Left ventricle myocardium inferior (tissue), 1 donor: ENCODE measurements around the gene FYB1. TPM values are rescaled to one million over a fixed set of nuclear protein-coding genes. Genes with fewer than 3 reads are reported as not detected.
A peak's percentile ranks its signal among the peaks of the same experiment; 100 is the strongest.

Experiments used
- DNase-seq: peaks from one replicate; pipeline ENCODE4 v3.0.0-alpha.2; 2020
- H3K27ac ChIP-seq: fragments of 200-600 bp; replicated peaks from 2 replicates; pipeline ENCODE4 v1.8.0; 2021
- H3K27me3 ChIP-seq: fragments of 200-600 bp; 2 replicates; pipeline ENCODE4 v1.8.0; 2021; ENCODE audit warnings: low read depth
- H3K36me3 ChIP-seq: fragments of 200-600 bp; 2 replicates; pipeline ENCODE4 v1.8.0; 2021
- H3K4me1 ChIP-seq: fragments of 200-600 bp; 2 replicates; pipeline ENCODE4 v1.8.0; 2021
- H3K4me3 ChIP-seq: fragments of 200-600 bp; 2 replicates; pipeline ENCODE4 v1.8.0; 2021; ENCODE audit warnings: mild to moderate bottlenecking, moderate library complexity
- H3K9me3 ChIP-seq: fragments of 200-600 bp; replicated peaks from 2 replicates; pipeline ENCODE4 v1.8.0; 2021
- CTCF ChIP-seq: fragments of 200-600 bp; IDR thresholded peaks from 2 replicates; pipeline ENCODE4 v1.8.0; 2021; ENCODE audit warnings: antibody characterized with exemption, mild to moderate bottlenecking, borderline replicate concordance
- intact Hi-C: fragments of 100-400 bp; cut with micrococcal nuclease; formaldehyde crosslinking; loops from one replicate; pipeline ENCODE4 v1.11.0; 2022
- total RNA-seq: library from RNA; stranded (reverse); fragmentation: NEBNext Ultra II Directional; extraction: Animal tissue kit (Norgen Biotek cat#: 25700); gene quantifications from one replicate; pipeline ENCODE4 v1.2.1, GENCODE V29; 2021
- donor health status: DM: no; HTN: yes; CAD: no; lungs with severe emphysema.

The FYB1 gene
- total RNA-seq, 1 donor from 2014 or later = 4.9 TPM

- no peak for DNase-seq
- no peaks in the 10 kb centered on the region for H3K9me3 ChIP-seq
- no peaks in the 10 kb centered on the region for H3K27me3 ChIP-seq
- no peaks in the 10 kb centered on the region for H3K36me3 ChIP-seq
- intact Hi-C loops = loop anchor here (5.0 kb wide), 1 partner anchor 67 kb away; no protein-coding TSS in a partner anchor
- no peak for TF ChIP-seq CTCF
- H3K4me3 ChIP-seq = no peak overlapping the region
- no peak overlapping the region for H3K27ac ChIP-seq
- H3K4me1 ChIP-seq = peaks cover 32% of the 10 kb centered on the region
Measured at GRCh38 chr5:39079147-39079546, 140.2 kb downstream of the FYB1 start.

- intact Hi-C loops = loop anchor here (5.0 kb wide), 1 partner anchor 65 kb away; no protein-coding TSS in a partner anchor
- H3K27ac ChIP-seq = peak overlapping the region; percentile 99
- no peaks in the 10 kb centered on the region for H3K36me3 ChIP-seq
- no peaks in the 10 kb centered on the region for H3K27me3 ChIP-seq
- H3K4me1 ChIP-seq = peaks cover 52% of the 10 kb centered on the region
- no peak for TF ChIP-seq CTCF
- peak overlapping the region; percentile 91 for H3K4me3 ChIP-seq
- DNase-seq = no peak
- no peaks in the 10 kb centered on the region for H3K9me3 ChIP-seq
Measured at GRCh38 chr5:39076757-39077728, 142.3 kb downstream of the FYB1 start.

- Histone ChIP-seq H3K9me3 (no peaks in the 10 kb centered on the region), H3K27me3 (no peaks in the 10 kb centered on the region), H3K4me1 (peaks cover 60% of the 10 kb centered on the region), H3K4me3 (peak overlapping the region; percentile 91), H3K27ac (peak overlapping the region; percentile 99), H3K36me3 (no peaks in the 10 kb centered on the region)
- intact Hi-C loops = loop anchor here (5.0 kb wide), 1 partner anchor 64 kb away; no protein-coding TSS in a partner anchor
- no peak for TF ChIP-seq CTCF
- DNase-seq = no peak
Measured at GRCh38 chr5:39076101-39076756, 143.1 kb downstream of the FYB1 start.

- peak; percentile 95 for DNase-seq
- Histone ChIP-seq H3K36me3 (no peaks in the 10 kb centered on the region), H3K27ac (peak within 1 kb of the TSS; percentile 99), H3K27me3 (no peaks in the 10 kb centered on the region), H3K9me3 (no peaks in the 10 kb centered on the region), H3K4me3 (peak within 1 kb of the TSS; percentile 91), H3K4me1 (peaks cover 66% of the 10 kb centered on the region)
- TF ChIP-seq CTCF = no peak
- intact Hi-C loops = no loop called here
Measured at GRCh38 chr5:39074017-39074814, 145.1 kb downstream of the FYB1 start, which contains the start of gene RICTOR. TSS of gene RICTOR (minus strand) at chr5:39074399. CDS start at chr5:39074377, 22 bp downstream.

- H3K27ac ChIP-seq = peak overlapping the region; percentile 99
- intact Hi-C loops = no loop called here
- peaks cover under 1% of the 10 kb centered on the region for H3K36me3 ChIP-seq
- DNase-seq = no peak
- no peaks in the 10 kb centered on the region for H3K9me3 ChIP-seq
- no peaks in the 10 kb centered on the region for H3K27me3 ChIP-seq
- H3K4me3 ChIP-seq = peak overlapping the region; percentile 91
- no peak for TF ChIP-seq CTCF
- H3K4me1 ChIP-seq = peaks cover 71% of the 10 kb centered on the region
Measured at GRCh38 chr5:39073767-39074016, 145.7 kb downstream of the FYB1 start.
